Neural cell (in vitro differentiated cells): ENCODE data around the gene TTN.

Source experiments
- CTCF ChIP-seq: fragments of 450-650 bp; IDR thresholded peaks from 2 replicates; pipeline ENCODE4 v1.5.1; 2014; ENCODE audit warnings: antibody characterized with exemption, mild to moderate bottlenecking, moderate library complexity; ENCODE audit not compliant: poor library complexity, severe bottlenecking
- EZH2 ChIP-seq: fragments of 200-600, 300-800 bp; shearing (Covaris generic), sonication (generic); IDR thresholded peaks from 2 replicates; pipeline ENCODE4 v1.6.1; 2014; ENCODE audit warnings: antibody characterized with exemption, low read length, borderline replicate concordance, mild to moderate bottlenecking; ENCODE audit not compliant: insufficient read depth, poor library complexity, severe bottlenecking
- POLR2AphosphoS5 ChIP-seq: IDR thresholded peaks from 2 replicates; pipeline ENCODE4 v1.6.1; 2012
- RAD21 ChIP-seq: fragments of 450-650 bp; conservative IDR thresholded peaks from 2 replicates; pipeline ENCODE4 v1.6.1; 2014; ENCODE audit warnings: antibody characterized with exemption, mild to moderate bottlenecking, moderate library complexity
- REST ChIP-seq: IDR thresholded peaks from 2 replicates; pipeline ENCODE4 v1.6.1; 2012; ENCODE audit warnings: borderline replicate concordance
- TAF1 ChIP-seq: IDR thresholded peaks from 2 replicates; pipeline ENCODE4 v1.6.1; 2012; ENCODE audit warnings: low read depth

DNA sequence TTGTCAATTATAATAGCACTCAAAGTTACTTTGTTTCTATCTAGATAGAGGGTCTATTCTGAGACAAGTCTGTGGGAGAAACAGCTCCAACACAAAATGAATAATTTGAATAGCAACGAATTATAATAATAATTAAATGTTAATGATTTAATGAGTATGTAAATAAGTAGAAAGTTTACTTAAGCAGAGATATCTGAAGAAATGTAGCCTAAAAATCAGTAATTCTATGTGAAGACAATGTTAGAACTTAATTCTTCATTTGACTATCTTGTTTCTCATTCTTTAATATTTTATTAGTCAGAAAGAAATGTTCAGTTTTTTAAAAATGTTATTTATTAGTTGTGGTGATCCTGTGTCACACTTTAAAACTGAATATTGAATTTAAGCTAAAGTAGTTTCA, 165.7 kb downstream of the TTN start:
- TF ChIP-seq RAD21 (no peak), POLR2AphosphoS5 (no peak), CTCF (no peak), REST (no peak), EZH2 (no peak), TAF1 (no peak)
